ENCODE measurements around the gene MORC4.

- TF ChIP-seq CTCF (IDR thresholded peaks at IDR 0.05; ENCODE audit: poor library complexity), result no peak
- TF ChIP-seq EZH2phosphoT487 (IDR thresholded peaks at IDR 0.05; ENCODE audit: low read depth, severe bottlenecking, unreplicated experiment), result no peak
- no peak for TF ChIP-seq EZH2 (IDR thresholded peaks at IDR 0.05; ENCODE audit: borderline replicate concordance)
Measured at GRCh38 chrX:107008034-107008433, 8.0 kb upstream of the MORC4 start.
